Stimulated activated CD4-positive, alpha-beta T cell treated with anti-CD3 and anti-CD28 coated beads, TNF-alpha, amount 100 ng/mL, for 4 hours (primary cell): ENCODE results near the gene NIT2.

ENCODE experiments used
- DNase-seq, 3 experiments: peaks; one replicate each; pipeline ENCODE4 v3.0.0-alpha.2; 2020; ENCODE audit warnings: low read depth in 3 of 3

The NIT2 gene

GRCh38 chr3:100396967-100397366 lies 62.4 kb downstream of the NIT2 start:
- DNase-seq, result no peak

GRCh38 chr3:100399341-100400071 lies 64.9 kb downstream of the NIT2 start:
- no peak for DNase-seq

- DNase-seq, result no peak
These were observed 65.8 kb downstream of the NIT2 start for GRCh38 chr3:100400419-100400779.

- DNase-seq, result peak; percentile 87 to 91 (median 88)
These were observed 66.5 kb downstream of the NIT2 start, which contains the start of the genes LNP1 and TOMM70 for GRCh38 chr3:100400780-100401673. TSS of gene LNP1 (plus strand) at chr3:100401539. CDS start at chr3:100429730, 28,191 bp downstream. TSS of gene TOMM70 (minus strand) at chr3:100401089. CDS start at chr3:100400949, 140 bp downstream.

- DNase-seq, result peak in 2 of 3 experiments; percentile 5 to 10
These were observed 67.1 kb downstream of the NIT2 start for GRCh38 chr3:100401674-100402041.

- no peak for DNase-seq
These were observed 67.7 kb downstream of the NIT2 start for GRCh38 chr3:100402256-100402655.

- no peak for DNase-seq
These were observed 68.3 kb downstream of the NIT2 start for GRCh38 chr3:100402891-100403290.

- no peak for DNase-seq
These were observed 69.0 kb downstream of the NIT2 start for GRCh38 chr3:100403362-100404249.

GRCh38 chr3:100404250-100404548 lies 69.6 kb downstream of the NIT2 start:
- DNase-seq, result no peak

- no peak for DNase-seq
These were observed 72.6 kb downstream of the NIT2 start for GRCh38 chr3:100407164-100407563.

GRCh38 chr3:100407977-100408532 lies 73.5 kb downstream of the NIT2 start:
- no peak for DNase-seq
